ENCODE measurements around the gene CRYGS.

- TF ChIP-seq EZH2 (IDR thresholded peaks at IDR 0.05; ENCODE audit: insufficient read depth, low read length): no peak
- TF ChIP-seq CTCF (IDR thresholded peaks at IDR 0.05; ENCODE audit: insufficient read depth, low read depth, low read length): no peak
Measured at GRCh38 chr3:186534113-186534669, 10.0 kb downstream of the CRYGS start.
